ENCODE data around the gene RASA3.

GRCh38 chr13:114116734-114117133 lies 15.7 kb downstream of the RASA3 start:
- no peak for TF ChIP-seq CTCF (conservative IDR thresholded peaks at IDR 0.05 in 1 of 2, IDR thresholded peaks at IDR 0.05 in 1 of 2; ENCODE audit: extremely low read depth in 1 of 2, insufficient read depth in 1 of 2, low read depth in 1 of 2, low read length in 2 of 2)
- TF ChIP-seq EZH2 (IDR thresholded peaks at IDR 0.05; ENCODE audit: borderline replicate concordance, low read length) = no peak
